ENCODE data around the gene VWA8. TPM values are rescaled to one million over a fixed set of nuclear protein-coding genes. Genes with fewer than 3 reads are reported as not detected.

Gene VWA8
- total RNA-seq, 5 donors from 2014 or later (not counting 1 experiment from before 2014, with no cell fraction given): 17.8 to 27.1 (median 22.9) TPM

DNA sequence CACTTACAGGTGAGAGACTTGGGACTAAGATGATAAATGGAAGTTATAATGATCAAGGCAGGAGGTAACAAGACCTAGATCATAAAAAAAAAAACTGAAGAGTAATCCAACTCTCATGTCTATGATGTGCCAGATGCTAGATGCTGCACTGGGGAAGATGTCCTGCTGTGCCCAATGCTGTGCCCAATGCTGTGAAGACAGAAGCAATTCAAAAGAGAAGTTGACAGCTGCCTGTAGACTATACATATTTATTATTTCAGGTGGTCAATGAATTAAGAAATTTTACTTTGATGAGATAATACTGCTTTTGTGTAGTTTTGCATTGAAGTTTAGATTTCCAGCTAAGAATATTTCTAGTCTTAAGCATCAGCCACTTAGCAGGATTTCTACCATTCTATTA, 21.5 kb downstream of the VWA8 start:
- no peak for ATAC-seq (replicated peaks in 1 of 4)
- Mint-ChIP-seq H3K4me3 (no peak overlapping the region), H3K9me3 (peaks cover 0 to 2% (median 0%) of the 10 kb centered on the region in 3 donors), H3K27me3 (no peaks in the 10 kb centered on the region), H3K27ac (no peak overlapping the region), H3K4me1 (peaks cover 20 to 32% (median 20%) of the 10 kb centered on the region in 3 donors), H3K36me3 (peaks cover 31% of the 10 kb centered on the region)
- no peak for DNase-seq
- no peaks in the 10 kb centered on the region for H3K4me1 ChIP-seq (ENCODE audit: control insufficient read depth in 1 of 2, extremely low read depth in 1 of 2, insufficient read depth in 2 of 2, low read length in 2 of 2)
- CTCF ChIA-PET: interaction anchor here in 1 of 2 donors (0.6 kb wide), 1 partner anchor 8 kb away, joined by 6 read pairs; no protein-coding TSS in a partner anchor
- H3K27me3 ChIP-seq (replicated peaks in 1 of 2; ENCODE audit: control insufficient read depth in 2 of 2, extremely low read depth in 1 of 2, insufficient read depth in 2 of 2, low read length in 1 of 2): no peaks in the 10 kb centered on the region
- no peak overlapping the region for H3K27ac ChIP-seq (ENCODE audit: low read length)
- POLR2A ChIA-PET: no interaction called here
- H3K9me3 ChIP-seq: no peaks in the 10 kb centered on the region
- no peak overlapping the region for H3K4me3 ChIP-seq (ENCODE audit: control insufficient read depth in 1 of 2, extremely low read depth in 1 of 2, low read length in 1 of 2)
- peaks cover 0 to 5% of the 10 kb centered on the region in 2 donors for H3K36me3 ChIP-seq (ENCODE audit: control insufficient read depth in 2 of 2, extremely low read depth in 1 of 2, insufficient read depth in 1 of 2, low read length in 1 of 2)

GRCh38 chr13:41938918-41939317, 22.0 kb downstream of the VWA8 start:
- no peak for DNase-seq
- Histone ChIP-seq H3K9me3 (no peaks in the 10 kb centered on the region), H3K27ac (ENCODE audit: low read length) (no peak overlapping the region), H3K27me3 (replicated peaks in 1 of 2; ENCODE audit: control insufficient read depth in 2 of 2, extremely low read depth in 1 of 2, insufficient read depth in 2 of 2, low read length in 1 of 2) (no peaks in the 10 kb centered on the region), H3K4me3 (ENCODE audit: control insufficient read depth in 1 of 2, extremely low read depth in 1 of 2, low read length in 1 of 2) (no peak overlapping the region), H3K4me1 (ENCODE audit: control insufficient read depth in 1 of 2, extremely low read depth in 1 of 2, insufficient read depth in 2 of 2, low read length in 2 of 2) (no peaks in the 10 kb centered on the region), H3K36me3 (ENCODE audit: control insufficient read depth in 2 of 2, extremely low read depth in 1 of 2, insufficient read depth in 1 of 2, low read length in 1 of 2) (peaks cover 0 to 5% of the 10 kb centered on the region in 2 donors)
- no CpG with 5 or more reads among the region's 1 CpG for WGBS (ENCODE audit: insufficient coverage)
- peaks cover 0 to 4% (median 3%) of the 10 kb centered on the region in 3 donors for H3K9me3 Mint-ChIP-seq
- H3K27me3 Mint-ChIP-seq: no peaks in the 10 kb centered on the region
- ChIA-PET CTCF (interaction anchor here in 1 of 2 donors (0.6 kb wide), 1 partner anchor 8 kb away, joined by 6 read pairs; no protein-coding TSS in a partner anchor), POLR2A (no interaction called here)
- ATAC-seq (replicated peaks in 1 of 4): no peak
- H3K4me3 Mint-ChIP-seq: no peak overlapping the region
- no peak overlapping the region for H3K27ac Mint-ChIP-seq
- H3K4me1 Mint-ChIP-seq: peaks cover 20 to 32% (median 20%) of the 10 kb centered on the region in 3 donors
- H3K36me3 Mint-ChIP-seq: peaks cover 35% of the 10 kb centered on the region

- H3K4me3 ChIP-seq (ENCODE audit: control insufficient read depth in 1 of 2, extremely low read depth in 1 of 2, low read length in 1 of 2): no peak overlapping the region
- CTCF ChIA-PET: no interaction called here
- no peak for ATAC-seq (replicated peaks in 1 of 4)
- no peak overlapping the region for H3K27ac ChIP-seq (ENCODE audit: low read length)
- H3K9me3 ChIP-seq: no peaks in the 10 kb centered on the region
- Mint-ChIP-seq H3K9me3 (peaks cover 0 to 6% (median 5%) of the 10 kb centered on the region in 3 donors), H3K36me3 (peaks cover 44% of the 10 kb centered on the region), H3K27me3 (no peaks in the 10 kb centered on the region), H3K4me3 (no peak overlapping the region), H3K4me1 (peaks cover 22 to 40% (median 26%) of the 10 kb centered on the region in 3 donors), H3K27ac (no peak overlapping the region)
- H3K36me3 ChIP-seq (ENCODE audit: control insufficient read depth in 2 of 2, extremely low read depth in 1 of 2, insufficient read depth in 1 of 2, low read length in 1 of 2): peaks cover 0 to 5% of the 10 kb centered on the region in 2 donors
- H3K4me1 ChIP-seq (ENCODE audit: control insufficient read depth in 1 of 2, extremely low read depth in 1 of 2, insufficient read depth in 2 of 2, low read length in 2 of 2): no peaks in the 10 kb centered on the region
- H3K27me3 ChIP-seq (replicated peaks in 1 of 2; ENCODE audit: control insufficient read depth in 2 of 2, extremely low read depth in 1 of 2, insufficient read depth in 2 of 2, low read length in 1 of 2): no peaks in the 10 kb centered on the region
- no CpG with 5 or more reads among the region's 5 CpGs for WGBS (ENCODE audit: insufficient coverage)
- POLR2A ChIA-PET: interaction anchor here in 1 of 2 donors (0.7 kb wide), 1 partner anchor 34 kb away, joined by 4 read pairs; no protein-coding TSS in a partner anchor
- no peak for DNase-seq
These were observed 23.5 kb downstream of the VWA8 start for GRCh38 chr13:41937388-41937787.

GRCh38 chr13:41935501-41935900, 25.4 kb downstream of the VWA8 start:
- POLR2A ChIA-PET: no interaction called here

GRCh38 chr13:41934994-41935393, 25.9 kb downstream of the VWA8 start:
- Histone ChIP-seq H3K4me1 (ENCODE audit: control insufficient read depth in 1 of 2, extremely low read depth in 1 of 2, insufficient read depth in 2 of 2, low read length in 2 of 2) (no peaks in the 10 kb centered on the region), H3K27me3 (replicated peaks in 1 of 2; ENCODE audit: control insufficient read depth in 2 of 2, extremely low read depth in 1 of 2, insufficient read depth in 2 of 2, low read length in 1 of 2) (no peaks in the 10 kb centered on the region), H3K36me3 (ENCODE audit: control insufficient read depth in 2 of 2, extremely low read depth in 1 of 2, insufficient read depth in 1 of 2, low read length in 1 of 2) (peaks cover 0 to 3% of the 10 kb centered on the region in 2 donors), H3K4me3 (ENCODE audit: control insufficient read depth in 1 of 2, extremely low read depth in 1 of 2, low read length in 1 of 2) (no peak overlapping the region), H3K27ac (ENCODE audit: low read length) (no peak overlapping the region), H3K9me3 (no peaks in the 10 kb centered on the region)
- no peaks in the 10 kb centered on the region for H3K27me3 Mint-ChIP-seq
- ChIA-PET POLR2A (no interaction called here), CTCF (no interaction called here)
- H3K27ac Mint-ChIP-seq: no peak overlapping the region
- H3K9me3 Mint-ChIP-seq: peaks cover 0 to 10% (median 5%) of the 10 kb centered on the region in 3 donors
- peaks cover 17 to 34% (median 21%) of the 10 kb centered on the region in 3 donors for H3K4me1 Mint-ChIP-seq
- no CpG with 5 or more reads among the region's 1 CpG for WGBS (ENCODE audit: insufficient coverage)
- DNase-seq: no peak
- ATAC-seq (replicated peaks in 1 of 4): no peak
- H3K36me3 Mint-ChIP-seq: peaks cover 46% of the 10 kb centered on the region
- H3K4me3 Mint-ChIP-seq: no peak overlapping the region

More at GRCh38 chr13:41935501-41935900, 25.4 kb downstream of the VWA8 start:
- no peaks in the 10 kb centered on the region for H3K9me3 ChIP-seq
- H3K27me3 ChIP-seq (replicated peaks in 1 of 2; ENCODE audit: control insufficient read depth in 2 of 2, extremely low read depth in 1 of 2, insufficient read depth in 2 of 2, low read length in 1 of 2): no peaks in the 10 kb centered on the region
- H3K9me3 Mint-ChIP-seq: peaks cover 0 to 6% (median 5%) of the 10 kb centered on the region in 3 donors
- DNase-seq: no peak
- H3K27ac ChIP-seq (ENCODE audit: low read length): no peak overlapping the region
- no peak overlapping the region for H3K27ac Mint-ChIP-seq
- H3K4me3 Mint-ChIP-seq: no peak overlapping the region
- ATAC-seq (replicated peaks in 1 of 4): no peak
- H3K4me1 Mint-ChIP-seq: peaks cover 22 to 36% (median 23%) of the 10 kb centered on the region in 3 donors
- peaks cover 0 to 3% of the 10 kb centered on the region in 2 donors for H3K36me3 ChIP-seq (ENCODE audit: control insufficient read depth in 2 of 2, extremely low read depth in 1 of 2, insufficient read depth in 1 of 2, low read length in 1 of 2)
- no peaks in the 10 kb centered on the region for H3K27me3 Mint-ChIP-seq
- no peak overlapping the region for H3K4me3 ChIP-seq (ENCODE audit: control insufficient read depth in 1 of 2, extremely low read depth in 1 of 2, low read length in 1 of 2)
- no peaks in the 10 kb centered on the region for H3K4me1 ChIP-seq (ENCODE audit: control insufficient read depth in 1 of 2, extremely low read depth in 1 of 2, insufficient read depth in 2 of 2, low read length in 2 of 2)
- peaks cover 42% of the 10 kb centered on the region for H3K36me3 Mint-ChIP-seq
- no CpG with 5 or more reads among the region's 1 CpG for WGBS (ENCODE audit: insufficient coverage)
- CTCF ChIA-PET: no interaction called here

DNA sequence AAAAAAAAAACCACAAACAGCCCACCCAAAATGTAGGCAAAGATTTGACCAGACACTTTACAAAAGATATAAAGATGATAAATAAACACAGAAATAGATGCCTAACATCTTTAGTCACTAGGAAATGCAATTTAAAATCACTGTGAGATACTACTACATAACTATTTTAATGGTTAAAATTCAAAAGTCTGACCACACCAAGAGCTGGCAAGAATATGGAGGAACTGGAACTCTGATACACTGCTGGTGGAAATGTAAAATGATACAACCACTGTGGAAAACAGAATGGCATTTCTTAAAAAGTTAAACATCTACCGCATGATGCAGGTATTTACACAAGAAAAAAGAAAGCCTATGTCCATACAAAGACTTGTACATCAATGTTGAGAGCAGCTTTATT, 26.8 kb downstream of the VWA8 start:
- Histone ChIP-seq H3K27ac (ENCODE audit: low read length) (no peak overlapping the region), H3K4me3 (ENCODE audit: control insufficient read depth in 1 of 2, extremely low read depth in 1 of 2, low read length in 1 of 2) (no peak overlapping the region), H3K27me3 (replicated peaks in 1 of 2; ENCODE audit: control insufficient read depth in 2 of 2, extremely low read depth in 1 of 2, insufficient read depth in 2 of 2, low read length in 1 of 2) (no peaks in the 10 kb centered on the region), H3K36me3 (ENCODE audit: control insufficient read depth in 2 of 2, extremely low read depth in 1 of 2, insufficient read depth in 1 of 2, low read length in 1 of 2) (peaks cover 0 to 3% of the 10 kb centered on the region in 2 donors), H3K4me1 (ENCODE audit: control insufficient read depth in 1 of 2, extremely low read depth in 1 of 2, insufficient read depth in 2 of 2, low read length in 2 of 2) (no peaks in the 10 kb centered on the region), H3K9me3 (no peaks in the 10 kb centered on the region)
- no peaks in the 10 kb centered on the region for H3K27me3 Mint-ChIP-seq
- H3K9me3 Mint-ChIP-seq: peaks cover 0 to 10% (median 5%) of the 10 kb centered on the region in 3 donors
- POLR2A ChIA-PET: no interaction called here
- no peak for DNase-seq
- no peak overlapping the region for H3K4me3 Mint-ChIP-seq
- peaks cover 18 to 36% (median 22%) of the 10 kb centered on the region in 3 donors for H3K4me1 Mint-ChIP-seq
- CTCF ChIA-PET: no interaction called here
- no peak for ATAC-seq (replicated peaks in 1 of 4)
- H3K36me3 Mint-ChIP-seq: peaks cover 47% of the 10 kb centered on the region
- H3K27ac Mint-ChIP-seq: no peak overlapping the region
- WGBS (ENCODE audit: insufficient coverage): no CpG with 5 or more reads among the region's 1 CpG

Measured in T-cell (primary cell).